B cell (primary cell): ENCODE measurements around the gene NPAS2.

Experiments
- CTCF ChIP-seq: fragments of 200-600 bp; IDR thresholded peaks from one replicate; pipeline ENCODE4 v1.8.0; 2022; ENCODE audit warnings: antibody characterized with exemption, mild to moderate bottlenecking
- EZH2 ChIP-seq: IDR thresholded peaks from 2 replicates; pipeline ENCODE4 v1.6.1; 2012; ENCODE audit warnings: borderline replicate concordance, low read depth, mild to moderate bottlenecking, moderate library complexity, low read length; ENCODE audit not compliant: insufficient read depth, poor library complexity, severe bottlenecking

- TF ChIP-seq CTCF (no peak), EZH2 (no peak)
Observed at GRCh38 chr2:100786297-100786658, 33.7 kb upstream of the NPAS2 start.
